GM12878 (cell line): ENCODE measurements around the gene VWA5B2.

Experiments used
- BHLHE40 ChIP-seq, 2 experiments: fragments of 450-650 bp in 1 of 2; IDR thresholded peaks; 2 replicates each; pipeline ENCODE4 v1.6.1; 2011 to 2017; ENCODE audit warnings: low read depth in 2 of 2, borderline replicate concordance in 1 of 2, improper control_type of control experiment in 1 of 2, low read length in 1 of 2, mild to moderate bottlenecking in 1 of 2
- CBX3 ChIP-seq: fragments of 200-600 bp; sonication (generic); IDR thresholded peaks from 2 replicates; pipeline ENCODE4 v1.6.1; 2016; ENCODE audit warnings: low read depth, borderline replicate concordance
- CTCF ChIP-seq, 3 experiments: IDR thresholded peaks in 2 of 3; conservative IDR thresholded peaks in 1 of 3; 2 replicates each; pipeline ENCODE4 v1.5.1; 2011; ENCODE audit warnings: low read depth in 3 of 3, low read length in 3 of 3, mild to moderate bottlenecking in 3 of 3, control low read depth in 2 of 3, moderate library complexity in 2 of 3, inconsistent platforms in 1 of 3, mixed read lengths in 1 of 3; ENCODE audit not compliant: control insufficient read depth in 2 of 3, insufficient read depth in 1 of 3; ENCODE audit errors: extremely low read depth in 1 of 3
- E2F8 ChIP-seq: fragments of 450-650 bp; IDR thresholded peaks from 2 replicates; pipeline ENCODE4 v1.6.1; 2018; ENCODE audit warnings: mild to moderate bottlenecking, low read depth, moderate library complexity; ENCODE audit not compliant: partially characterized antibody
- EP300 ChIP-seq, 2 experiments: fragments of 150-350 bp in 1 of 2; IDR thresholded peaks; 2 replicates each; pipeline ENCODE4 v1.6.1; 2011 to 2012; ENCODE audit warnings: low read depth in 2 of 2, low read length in 2 of 2, borderline replicate concordance in 1 of 2, improper control_type of control experiment in 1 of 2, inconsistent platforms in 1 of 2; ENCODE audit not compliant: control insufficient read depth in 1 of 2
- GABPA ChIP-seq: IDR thresholded peaks from 2 replicates; pipeline ENCODE4 v1.6.1; 2014; ENCODE audit warnings: antibody characterized with exemption, low read depth, mild to moderate bottlenecking, inconsistent platforms
- HDAC2 ChIP-seq: fragments of 200-600 bp; sonication (generic); IDR thresholded peaks from 2 replicates; pipeline ENCODE4 v1.6.1; 2017
- IRF3 ChIP-seq: fragments of 450-650 bp; IDR thresholded peaks from 2 replicates; pipeline ENCODE4 v1.6.1; 2014; ENCODE audit warnings: mild to moderate bottlenecking
- POU2F2 ChIP-seq: IDR thresholded peaks from 3 replicates; pipeline ENCODE4 v1.6.1; 2011; ENCODE audit warnings: low read depth, mild to moderate bottlenecking, low read length, borderline replicate concordance
- RFX5 ChIP-seq: IDR thresholded peaks from 2 replicates; pipeline ENCODE4 v1.6.1; 2011; ENCODE audit warnings: low read depth, low read length, improper control_type of control experiment

GRCh38 chr3:184203526-184203925 is 25.9 kb upstream of the VWA5B2 start:
- TF ChIP-seq CBX3 (no peak), POU2F2 (no peak), GABPA (no peak), EP300 (IDR thresholded peaks at IDR 0.05; ENCODE audit: borderline replicate concordance in 1 of 2, control insufficient read depth in 1 of 2, low read depth in 2 of 2, low read length in 2 of 2) (no peak), E2F8 (no peak), IRF3 (no peak), RFX5 (no peak), HDAC2 (no peak), CTCF (IDR thresholded peaks at IDR 0.05 in 2 of 3, conservative IDR thresholded peaks at IDR 0.05 in 1 of 3; ENCODE audit: control insufficient read depth in 2 of 3, extremely low read depth in 1 of 3, insufficient read depth in 1 of 3, low read depth in 3 of 3, low read length in 3 of 3) (no peak), BHLHE40 (IDR thresholded peaks at IDR 0.05; ENCODE audit: borderline replicate concordance in 1 of 2, low read depth in 2 of 2, low read length in 1 of 2) (no peak)
